Measurements from ENCODE around the gene BCL11B. TPM values are rescaled to one million over a fixed set of nuclear protein-coding genes. Genes with fewer than 3 reads are reported as not detected.
A peak's percentile ranks its signal among the peaks of the same experiment; 100 is the strongest.

BCL11B gene
- total and polyA plus RNA-seq, 10 of the 15 experiments (the other 5 are each of a cell fraction or from before 2014, with no cell fraction given) = 0.38 to 5.5 (median 1.3) TPM

GRCh38 chr14:99284254-99285004 is 12.4 kb upstream of the BCL11B start:
- H3K27ac ChIP-seq (ENCODE audit: control insufficient read depth, insufficient read depth) = no peak overlapping the region
- WGBS (ENCODE audit: insufficient coverage, insufficient replicate concordance, low lambda C conversion rate, missing lambda C conversion rate) = 71% methylated on average over 18 of the region's 18 CpGs
- no peak overlapping the region for H3K4me3 ChIP-seq
- H3K9me3 ChIP-seq (replicated peaks; ENCODE audit: control insufficient read depth, insufficient read depth, low read length) = no peaks in the 10 kb centered on the region; the same call in 2 of the 3 replicates
- H3K9ac ChIP-seq (ENCODE audit: control insufficient read depth, insufficient read depth, low read length) = no peak overlapping the region
- ChIA-PET POLR2A (no interaction called here), SMC1A (ENCODE audit: uncharacterized antibody, unreplicated experiment) (no interaction called here), RAD21 (ENCODE audit: unreplicated experiment) (interaction anchor here (2.0 kb wide), 1 partner anchor 17 kb away, joined by 6 read pairs; no protein-coding TSS in a partner anchor), CTCF (no interaction called here)
- no TSS peak for BruUV-seq (replicated peaks)
- no peak for DNase-seq (ENCODE audit: low read depth, low spot score)
- no peaks in the 10 kb centered on the region for H3K36me3 ChIP-seq (ENCODE audit: control insufficient read depth in 2 of 2, insufficient read depth in 2 of 2, low read length in 1 of 2)
- no peaks in the 10 kb centered on the region for H4K20me1 ChIP-seq (ENCODE audit: control insufficient read depth, insufficient read depth)
- H3K79me2 ChIP-seq (ENCODE audit: control insufficient read depth, insufficient read depth, low read length) = no peaks in the 10 kb centered on the region
- H2AFZ ChIP-seq (ENCODE audit: control insufficient read depth, low read depth, low read length) = no peak overlapping the region
- no peaks in the 10 kb centered on the region for H3K27me3 ChIP-seq (replicated peaks in 1 of 2; ENCODE audit: control insufficient read depth in 2 of 2, insufficient read depth in 2 of 2, low read length in 1 of 2)
- intact Hi-C loops (cut with micrococcal nuclease; ENCODE audit: unreplicated experiment) = no loop called here
- FAIRE-seq = no peak
- H3K4me2 ChIP-seq (ENCODE audit: control insufficient read depth, insufficient read depth) = peak overlapping the region; percentile 35; the same call in 1 of the 2 replicates
- in situ Hi-C loops (cut with MboI) = no loop called here
- no peak for ATAC-seq
- peaks cover 31% of the 10 kb centered on the region for H3K4me1 ChIP-seq (ENCODE audit: control insufficient read depth, insufficient read depth, low read length)
- TF ChIP-seq PML (IDR thresholded peaks at IDR 0.05; ENCODE audit: low read length) = no peak
- no peak for TF ChIP-seq E4F1 (IDR thresholded peaks at IDR 0.05; ENCODE audit: borderline replicate concordance, partially characterized antibody)
- TF ChIP-seq SKIL (IDR thresholded peaks at IDR 0.05; ENCODE audit: low read depth, poor library complexity, severe bottlenecking) = no peak
- no peak for TF ChIP-seq NBN (IDR thresholded peaks at IDR 0.05)
- no peak for TF ChIP-seq SREBF2 (IDR thresholded peaks at IDR 0.05; ENCODE audit: low read length)
- TF ChIP-seq ZNF217 (IDR thresholded peaks at IDR 0.05) = no peak
- TF ChIP-seq HSF1 (IDR thresholded peaks at IDR 0.05; ENCODE audit: low read depth, low read length) = no peak
- no peak for TF ChIP-seq NRF1 (conservative IDR thresholded peaks at IDR 0.05; ENCODE audit: low read depth, low read length)
- no peak for TF ChIP-seq CUX1 (IDR thresholded peaks at IDR 0.05; ENCODE audit: insufficient replicate concordance, low read depth, low read length)
- no peak for TF ChIP-seq CBX3 (IDR thresholded peaks at IDR 0.05; ENCODE audit: borderline replicate concordance, low read depth)
